ENCODE measurements around the gene CASP10. TPM values are rescaled to one million over a fixed set of nuclear protein-coding genes. Genes with fewer than 3 reads are reported as not detected.
A peak's percentile ranks its signal among the peaks of the same experiment; 100 is the strongest.

The CASP10 gene
- total and polyA plus RNA-seq, 2 of the 13 experiments (the other 11 are each of a cell fraction or from before 2014, with no cell fraction given) = 22.2 to 23.8 TPM

DNA sequence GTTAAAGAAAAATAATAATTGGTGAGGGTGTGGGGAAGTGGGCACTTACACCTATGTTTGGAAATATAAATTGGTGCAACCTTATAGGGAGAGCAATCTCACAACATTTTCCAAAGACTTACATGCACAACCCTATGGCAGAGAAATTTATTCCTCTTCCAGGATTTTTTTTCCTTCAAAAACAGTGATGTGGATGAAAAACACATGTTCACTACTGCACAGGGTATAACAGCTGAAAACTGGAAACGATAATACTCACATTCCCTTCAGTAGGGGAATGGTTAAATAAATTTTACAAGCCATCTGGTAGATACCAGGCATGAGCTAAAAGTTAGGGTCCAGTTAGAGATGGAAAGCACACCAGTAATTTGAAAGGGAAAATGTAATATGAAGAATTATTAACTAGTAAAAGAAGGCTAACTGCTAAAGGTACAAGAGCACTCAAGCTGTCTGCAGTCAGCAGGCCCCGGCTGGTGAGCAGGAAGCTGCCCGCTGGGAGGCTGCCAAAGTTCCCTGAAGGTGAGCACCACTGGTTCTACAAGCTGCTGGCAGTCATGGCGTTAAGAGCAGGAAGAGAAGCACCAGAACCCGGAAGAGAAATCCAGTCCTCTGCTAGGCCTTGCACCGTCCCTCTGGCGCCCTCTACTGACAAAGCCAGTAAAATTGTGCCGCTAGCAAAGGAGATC is 49.0 kb downstream of the CASP10 start (continued):
- TF ChIP-seq, protein P1, sequence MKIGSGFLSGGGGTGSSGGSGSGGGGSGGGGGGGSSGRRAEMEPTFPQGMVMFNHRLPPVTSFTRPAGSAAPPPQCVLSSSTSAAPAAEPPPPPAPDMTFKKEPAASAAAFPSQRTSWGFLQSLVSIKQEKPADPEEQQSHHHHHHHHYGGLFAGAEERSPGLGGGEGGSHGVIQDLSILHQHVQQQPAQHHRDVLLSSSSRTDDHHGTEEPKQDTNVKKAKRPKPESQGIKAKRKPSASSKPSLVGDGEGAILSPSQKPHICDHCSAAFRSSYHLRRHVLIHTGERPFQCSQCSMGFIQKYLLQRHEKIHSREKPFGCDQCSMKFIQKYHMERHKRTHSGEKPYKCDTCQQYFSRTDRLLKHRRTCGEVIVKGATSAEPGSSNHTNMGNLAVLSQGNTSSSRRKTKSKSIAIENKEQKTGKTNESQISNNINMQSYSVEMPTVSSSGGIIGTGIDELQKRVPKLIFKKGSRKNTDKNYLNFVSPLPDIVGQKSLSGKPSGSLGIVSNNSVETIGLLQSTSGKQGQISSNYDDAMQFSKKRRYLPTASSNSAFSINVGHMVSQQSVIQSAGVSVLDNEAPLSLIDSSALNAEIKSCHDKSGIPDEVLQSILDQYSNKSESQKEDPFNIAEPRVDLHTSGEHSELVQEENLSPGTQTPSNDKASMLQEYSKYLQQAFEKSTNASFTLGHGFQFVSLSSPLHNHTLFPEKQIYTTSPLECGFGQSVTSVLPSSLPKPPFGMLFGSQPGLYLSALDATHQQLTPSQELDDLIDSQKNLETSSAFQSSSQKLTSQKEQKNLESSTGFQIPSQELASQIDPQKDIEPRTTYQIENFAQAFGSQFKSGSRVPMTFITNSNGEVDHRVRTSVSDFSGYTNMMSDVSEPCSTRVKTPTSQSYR (CRISPR knock-in tag; IDR thresholded peaks at IDR 0.05; ENCODE audit: borderline replicate concordance) = no peak; the same call in 1 of the 2 replicates
- TF ChIP-seq NR1H2 (CRISPR knock-in tag; IDR thresholded peaks at IDR 0.05; ENCODE audit: borderline replicate concordance, low read depth) (no peak), POLR2AphosphoS5 (IDR thresholded peaks at IDR 0.05; ENCODE audit: low read depth, low read length) (peak; percentile 82), ZNF776 (CRISPR knock-in tag; IDR thresholded peaks at IDR 0.05) (no peak), AGO2 (optimal IDR thresholded peaks at IDR 0.05; ENCODE audit: low read depth, low read length) (no peak), ZNF430 (CRISPR knock-in tag; IDR thresholded peaks at IDR 0.05) (peak; percentile 68; the same call in 1 of the 2 replicates), HDAC1 (CRISPR knock-in tag; IDR thresholded peaks at IDR 0.05) (peak; percentile 85), MED8 (CRISPR knock-in tag; IDR thresholded peaks at IDR 0.05; ENCODE audit: insufficient replicate concordance) (no peak), CENPX (CRISPR knock-in tag; IDR thresholded peaks at IDR 0.05) (no peak), ZNF570 (CRISPR knock-in tag; IDR thresholded peaks at IDR 0.05; ENCODE audit: borderline replicate concordance) (no peak), SRF (IDR thresholded peaks at IDR 0.05; ENCODE audit: low read depth, low read length) (0 out of 2 replicates have a peak, but pooled peaks have one; percentile 50), IRX3 (CRISPR knock-in tag; IDR thresholded peaks at IDR 0.05; ENCODE audit: borderline replicate concordance, low read depth) (no peak), RFX5 (IDR thresholded peaks at IDR 0.05; ENCODE audit: low read depth, low read length) (no peak), ZNF263 (CRISPR knock-in tag; IDR thresholded peaks at IDR 0.05) (peak; percentile 96), ZNF674 (CRISPR knock-in tag; IDR thresholded peaks at IDR 0.05; ENCODE audit: low read depth) (no peak), MAF1 (CRISPR knock-in tag; IDR thresholded peaks at IDR 0.05; ENCODE audit: borderline replicate concordance) (no peak)
- TF ChIP-seq, protein P2, sequence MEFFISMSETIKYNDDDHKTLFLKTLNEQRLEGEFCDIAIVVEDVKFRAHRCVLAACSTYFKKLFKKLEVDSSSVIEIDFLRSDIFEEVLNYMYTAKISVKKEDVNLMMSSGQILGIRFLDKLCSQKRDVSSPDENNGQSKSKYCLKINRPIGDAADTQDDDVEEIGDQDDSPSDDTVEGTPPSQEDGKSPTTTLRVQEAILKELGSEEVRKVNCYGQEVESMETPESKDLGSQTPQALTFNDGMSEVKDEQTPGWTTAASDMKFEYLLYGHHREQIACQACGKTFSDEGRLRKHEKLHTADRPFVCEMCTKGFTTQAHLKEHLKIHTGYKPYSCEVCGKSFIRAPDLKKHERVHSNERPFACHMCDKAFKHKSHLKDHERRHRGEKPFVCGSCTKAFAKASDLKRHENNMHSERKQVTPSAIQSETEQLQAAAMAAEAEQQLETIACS (CRISPR knock-in tag; IDR thresholded peaks at IDR 0.05) = no peak
- TF ChIP-seq, protein P3, sequence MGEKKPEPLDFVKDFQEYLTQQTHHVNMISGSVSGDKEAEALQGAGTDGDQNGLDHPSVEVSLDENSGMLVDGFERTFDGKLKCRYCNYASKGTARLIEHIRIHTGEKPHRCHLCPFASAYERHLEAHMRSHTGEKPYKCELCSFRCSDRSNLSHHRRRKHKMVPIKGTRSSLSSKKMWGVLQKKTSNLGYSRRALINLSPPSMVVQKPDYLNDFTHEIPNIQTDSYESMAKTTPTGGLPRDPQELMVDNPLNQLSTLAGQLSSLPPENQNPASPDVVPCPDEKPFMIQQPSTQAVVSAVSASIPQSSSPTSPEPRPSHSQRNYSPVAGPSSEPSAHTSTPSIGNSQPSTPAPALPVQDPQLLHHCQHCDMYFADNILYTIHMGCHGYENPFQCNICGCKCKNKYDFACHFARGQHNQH (CRISPR knock-in tag; IDR thresholded peaks at IDR 0.05) = peak; percentile 80; the same call in 1 of the 2 replicates
- TF ChIP-seq, protein P4, sequence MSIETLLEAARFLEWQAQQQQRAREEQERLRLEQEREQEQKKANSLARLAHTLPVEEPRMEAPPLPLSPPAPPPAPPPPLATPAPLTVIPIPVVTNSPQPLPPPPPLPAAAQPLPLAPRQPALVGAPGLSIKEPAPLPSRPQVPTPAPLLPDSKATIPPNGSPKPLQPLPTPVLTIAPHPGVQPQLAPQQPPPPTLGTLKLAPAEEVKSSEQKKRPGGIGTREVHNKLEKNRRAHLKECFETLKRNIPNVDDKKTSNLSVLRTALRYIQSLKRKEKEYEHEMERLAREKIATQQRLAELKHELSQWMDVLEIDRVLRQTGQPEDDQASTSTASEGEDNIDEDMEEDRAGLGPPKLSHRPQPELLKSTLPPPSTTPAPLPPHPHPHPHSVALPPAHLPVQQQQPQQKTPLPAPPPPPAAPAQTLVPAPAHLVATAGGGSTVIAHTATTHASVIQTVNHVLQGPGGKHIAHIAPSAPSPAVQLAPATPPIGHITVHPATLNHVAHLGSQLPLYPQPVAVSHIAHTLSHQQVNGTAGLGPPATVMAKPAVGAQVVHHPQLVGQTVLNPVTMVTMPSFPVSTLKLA (IDR thresholded peaks at IDR 0.05) = no peak
- TF ChIP-seq, protein P5, sequence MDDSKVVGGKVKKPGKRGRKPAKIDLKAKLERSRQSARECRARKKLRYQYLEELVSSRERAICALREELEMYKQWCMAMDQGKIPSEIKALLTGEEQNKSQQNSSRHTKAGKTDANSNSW (CRISPR knock-in tag; IDR thresholded peaks at IDR 0.05; ENCODE audit: borderline replicate concordance) = no peak
- TF ChIP-seq, protein P6, sequence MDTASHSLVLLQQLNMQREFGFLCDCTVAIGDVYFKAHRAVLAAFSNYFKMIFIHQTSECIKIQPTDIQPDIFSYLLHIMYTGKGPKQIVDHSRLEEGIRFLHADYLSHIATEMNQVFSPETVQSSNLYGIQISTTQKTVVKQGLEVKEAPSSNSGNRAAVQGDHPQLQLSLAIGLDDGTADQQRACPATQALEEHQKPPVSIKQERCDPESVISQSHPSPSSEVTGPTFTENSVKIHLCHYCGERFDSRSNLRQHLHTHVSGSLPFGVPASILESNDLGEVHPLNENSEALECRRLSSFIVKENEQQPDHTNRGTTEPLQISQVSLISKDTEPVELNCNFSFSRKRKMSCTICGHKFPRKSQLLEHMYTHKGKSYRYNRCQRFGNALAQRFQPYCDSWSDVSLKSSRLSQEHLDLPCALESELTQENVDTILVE (CRISPR knock-in tag; IDR thresholded peaks at IDR 0.05) = peak; percentile 87

All from HepG2 (cell line).